Chondrocyte (in vitro differentiated cells): ENCODE data around the gene VAMP2. TPM values are rescaled to one million over a fixed set of nuclear protein-coding genes. Genes with fewer than 3 reads are reported as not detected.

ENCODE experiments used
- DNase-seq: peaks from one replicate; pipeline ENCODE4 v3.0.0; 2021; ENCODE audit warnings: mixed read lengths, low spot score
- H3K27ac Mint-ChIP-seq: one replicate; pipeline ENCODE4 v1.8.0; 2021; ENCODE audit warnings: mild to moderate bottlenecking, moderate library complexity, mixed read lengths; ENCODE audit not compliant: unreplicated experiment
- H3K27me3 Mint-ChIP-seq: 2 replicates; pipeline ENCODE4 v1.8.0; 2021; ENCODE audit warnings: low read depth, mixed read lengths
- H3K36me3 Mint-ChIP-seq: 2 replicates; pipeline ENCODE4 v1.8.0; 2021; ENCODE audit warnings: low read depth, mixed read lengths
- H3K4me1 Mint-ChIP-seq: 2 replicates; pipeline ENCODE4 v1.8.0; 2021; ENCODE audit warnings: low read depth, mild to moderate bottlenecking, mixed read lengths
- H3K4me3 Mint-ChIP-seq: one replicate; pipeline ENCODE4 v1.8.0; 2021; ENCODE audit warnings: mild to moderate bottlenecking, moderate library complexity, mixed read lengths; ENCODE audit not compliant: unreplicated experiment
- H3K9me3 Mint-ChIP-seq: 2 replicates; pipeline ENCODE4 v1.8.0; 2021; ENCODE audit warnings: low read depth, mixed read lengths
- total RNA-seq: library from RNA; stranded (reverse); gene quantifications from 3 replicates; pipeline ENCODE4 v1.2.1, GENCODE V29; 2021
- TF ChIP-seq, protein P1 (sequence below): fragments of 200-600 bp; sonication (generic); IDR thresholded peaks from 2 replicates; pipeline ENCODE4 v1.5.0; 2021; ENCODE audit warnings: antibody characterized with exemption, mild to moderate bottlenecking, moderate library complexity

The VAMP2 gene
- total RNA-seq, 1 donor from 2014 or later, result 45.4 TPM

DNA sequence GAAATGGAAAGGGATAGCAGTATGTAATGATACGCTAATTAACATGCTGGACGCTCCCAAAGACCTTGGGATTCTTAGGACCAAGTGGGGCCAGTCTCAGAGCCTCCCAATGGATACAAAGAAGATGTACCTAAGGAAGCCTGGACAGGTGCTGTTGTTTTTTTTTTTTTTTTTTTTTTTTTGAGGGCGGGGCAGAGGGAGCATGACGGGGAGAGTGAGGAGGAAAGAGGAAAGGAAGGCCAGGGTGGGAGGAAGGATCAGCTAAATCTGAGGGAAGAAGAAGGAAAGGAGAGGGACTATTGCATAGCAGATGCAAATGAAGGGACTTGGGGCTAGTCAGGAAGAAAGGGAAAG is 2.5 kb downstream of the VAMP2 start:
- TF ChIP-seq, protein P1, sequence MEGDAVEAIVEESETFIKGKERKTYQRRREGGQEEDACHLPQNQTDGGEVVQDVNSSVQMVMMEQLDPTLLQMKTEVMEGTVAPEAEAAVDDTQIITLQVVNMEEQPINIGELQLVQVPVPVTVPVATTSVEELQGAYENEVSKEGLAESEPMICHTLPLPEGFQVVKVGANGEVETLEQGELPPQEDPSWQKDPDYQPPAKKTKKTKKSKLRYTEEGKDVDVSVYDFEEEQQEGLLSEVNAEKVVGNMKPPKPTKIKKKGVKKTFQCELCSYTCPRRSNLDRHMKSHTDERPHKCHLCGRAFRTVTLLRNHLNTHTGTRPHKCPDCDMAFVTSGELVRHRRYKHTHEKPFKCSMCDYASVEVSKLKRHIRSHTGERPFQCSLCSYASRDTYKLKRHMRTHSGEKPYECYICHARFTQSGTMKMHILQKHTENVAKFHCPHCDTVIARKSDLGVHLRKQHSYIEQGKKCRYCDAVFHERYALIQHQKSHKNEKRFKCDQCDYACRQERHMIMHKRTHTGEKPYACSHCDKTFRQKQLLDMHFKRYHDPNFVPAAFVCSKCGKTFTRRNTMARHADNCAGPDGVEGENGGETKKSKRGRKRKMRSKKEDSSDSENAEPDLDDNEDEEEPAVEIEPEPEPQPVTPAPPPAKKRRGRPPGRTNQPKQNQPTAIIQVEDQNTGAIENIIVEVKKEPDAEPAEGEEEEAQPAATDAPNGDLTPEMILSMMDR, result no peak
- DNase-seq, result no peak
- peak overlapping the region; percentile 93 for H3K27ac Mint-ChIP-seq
- H3K4me1 Mint-ChIP-seq, result peaks cover 46% of the 10 kb centered on the region
- H3K9me3 Mint-ChIP-seq, result no peaks in the 10 kb centered on the region
- no peaks in the 10 kb centered on the region for H3K27me3 Mint-ChIP-seq
- H3K4me3 Mint-ChIP-seq, result no peak overlapping the region
- H3K36me3 Mint-ChIP-seq, result peaks cover 2% of the 10 kb centered on the region

DNA sequence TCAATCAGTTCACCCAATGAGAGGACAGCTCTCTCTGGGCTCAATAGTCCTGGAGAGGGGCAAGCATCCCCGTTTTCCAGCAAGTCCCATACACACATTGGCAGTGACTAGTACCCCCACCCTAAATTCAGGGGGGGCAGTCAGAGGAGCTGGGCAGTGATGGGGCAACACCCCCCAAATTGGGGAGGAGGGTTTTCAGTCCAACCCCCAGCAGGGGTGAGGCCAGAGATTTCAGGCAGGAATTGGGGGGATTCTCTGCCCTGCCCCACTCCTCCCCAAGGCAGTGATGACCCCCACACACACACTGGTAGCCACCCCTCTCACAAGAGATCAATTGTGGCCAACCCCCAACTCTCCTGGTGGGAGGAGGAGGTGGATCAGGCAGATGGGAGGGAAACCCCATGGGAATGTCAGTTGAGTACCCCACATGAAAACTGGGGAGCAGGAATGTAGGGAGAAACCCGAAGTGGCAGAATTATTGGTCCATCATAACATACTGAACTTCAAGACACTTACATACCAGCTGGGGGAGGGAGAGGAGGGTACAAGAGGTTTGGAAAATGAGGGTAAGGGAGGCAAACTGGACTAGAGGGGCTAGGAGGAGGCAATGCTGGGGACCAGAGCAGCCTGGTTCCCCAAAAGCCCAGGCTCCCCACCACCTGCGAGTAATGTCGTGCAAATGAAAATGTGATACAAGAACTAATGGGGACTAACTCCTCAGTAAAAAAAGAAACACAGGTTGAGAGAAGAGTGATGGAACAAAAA is 3.1 kb downstream of the VAMP2 start:
- Mint-ChIP-seq H3K9me3 (no peaks in the 10 kb centered on the region), H3K4me3 (no peak overlapping the region), H3K27ac (peak overlapping the region; percentile 93)

DNA sequence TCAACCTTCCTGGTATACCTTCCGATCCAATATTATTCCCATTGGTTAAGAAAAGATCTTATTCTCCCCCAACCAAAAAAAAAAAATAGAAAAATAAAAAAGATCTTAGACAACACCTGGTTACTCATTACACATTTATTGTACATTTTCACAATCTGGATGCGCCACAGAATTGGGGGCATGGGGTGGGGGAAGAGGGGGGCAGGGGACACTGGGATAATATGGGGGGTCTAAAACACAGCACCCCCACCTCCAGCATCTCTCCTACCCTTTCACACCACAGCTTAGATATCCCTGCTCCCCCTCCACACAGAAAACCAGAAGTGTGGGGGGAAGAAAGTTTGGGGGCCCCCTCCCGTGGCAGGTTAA is 3.7 kb downstream of the VAMP2 start:
- H3K27ac Mint-ChIP-seq, result peak overlapping the region; percentile 86
- peaks cover 37% of the 10 kb centered on the region for H3K4me1 Mint-ChIP-seq
- H3K9me3 Mint-ChIP-seq, result no peaks in the 10 kb centered on the region
- DNase-seq, result no peak
- peaks cover 2% of the 10 kb centered on the region for H3K36me3 Mint-ChIP-seq
- H3K4me3 Mint-ChIP-seq, result no peak overlapping the region
- H3K27me3 Mint-ChIP-seq, result no peaks in the 10 kb centered on the region
- TF ChIP-seq, protein P1, result peak; percentile 42

More for the DNA sequence above, 3.1 kb downstream of the VAMP2 start:
- H3K27me3 Mint-ChIP-seq, result no peaks in the 10 kb centered on the region
- peaks cover 41% of the 10 kb centered on the region for H3K4me1 Mint-ChIP-seq
- TF ChIP-seq, protein P1, result no peak
- DNase-seq, result no peak
- peaks cover 2% of the 10 kb centered on the region for H3K36me3 Mint-ChIP-seq

DNA sequence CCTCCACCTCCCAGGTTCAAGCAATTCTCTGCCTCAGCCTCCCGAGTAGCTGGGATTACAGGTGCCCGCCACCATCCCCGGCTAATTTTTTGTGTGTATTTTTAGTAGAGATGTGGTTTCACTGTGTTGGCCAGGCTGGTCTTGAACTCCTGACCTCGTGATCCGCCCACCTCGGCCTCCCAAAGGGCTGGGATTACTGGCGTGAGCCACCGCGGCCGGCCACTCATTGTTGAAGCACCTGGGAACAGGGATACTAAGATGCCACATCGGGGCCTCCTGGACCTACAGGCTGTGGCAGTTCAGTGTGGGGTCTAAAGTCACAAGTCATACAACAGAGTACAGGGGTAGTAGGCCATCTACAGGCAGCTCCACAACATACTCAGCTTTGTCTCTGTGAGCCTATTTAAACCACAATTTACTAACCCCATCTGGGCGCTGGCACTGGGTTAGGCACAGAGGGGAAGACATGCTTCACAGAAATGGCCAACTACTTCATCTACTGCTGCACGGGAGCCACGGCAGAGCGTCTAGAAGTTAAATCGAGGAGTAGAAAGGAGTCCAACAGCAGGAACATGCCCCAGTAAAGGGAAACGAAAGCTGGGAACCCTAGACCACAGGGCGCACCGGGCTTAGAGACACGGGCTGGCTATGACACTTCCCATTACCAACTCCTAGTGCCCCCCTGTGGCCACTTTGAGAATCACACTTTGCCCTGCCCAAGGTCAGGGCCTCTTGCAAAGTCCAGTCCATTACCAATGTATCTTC is 4.3 kb downstream of the VAMP2 start:
- Mint-ChIP-seq H3K27me3 (no peaks in the 10 kb centered on the region), H3K36me3 (peaks cover 4% of the 10 kb centered on the region), H3K27ac (peak overlapping the region; percentile 86), H3K4me3 (no peak overlapping the region), H3K4me1 (peaks cover 37% of the 10 kb centered on the region), H3K9me3 (no peaks in the 10 kb centered on the region)
- TF ChIP-seq, protein P1, result peak; percentile 90
- no peak for DNase-seq

DNA sequence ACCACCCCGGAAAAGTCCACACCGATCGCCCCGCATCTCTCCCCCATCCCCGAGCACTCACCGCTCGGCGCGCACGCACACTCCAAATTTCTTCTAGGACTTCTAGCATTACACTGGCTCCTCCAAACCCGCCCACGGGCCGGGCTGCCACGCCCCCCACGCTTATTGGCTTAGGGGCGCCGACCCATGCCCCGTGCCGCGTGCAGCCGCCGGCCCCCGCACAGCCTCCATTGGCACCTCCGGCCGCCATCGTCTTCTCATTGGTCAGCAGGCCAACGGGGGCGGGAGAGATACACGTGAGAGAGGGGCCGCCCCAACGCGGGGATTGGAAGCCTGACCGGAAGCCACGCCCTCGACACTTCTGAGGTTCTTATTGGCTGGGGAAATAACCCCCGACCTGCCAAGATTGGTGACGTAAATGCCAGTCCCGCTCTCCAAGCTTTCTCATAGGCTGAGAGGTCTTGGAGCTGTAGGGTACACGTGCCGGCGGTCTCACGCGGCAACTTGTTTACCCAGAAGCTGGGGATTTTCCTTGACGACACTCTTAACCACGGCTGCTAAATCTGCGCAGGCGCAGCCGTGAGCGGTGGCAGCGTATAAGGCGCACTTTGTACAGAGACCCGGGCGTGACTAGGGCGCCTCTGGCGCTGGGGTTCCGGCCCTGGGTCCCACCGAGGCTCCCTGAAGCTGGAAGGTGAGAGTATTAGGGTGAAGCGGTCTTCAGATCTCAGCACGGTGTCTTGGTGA is 6.3 kb downstream of the VAMP2 start:
- Mint-ChIP-seq H3K4me1 (peaks cover 41% of the 10 kb centered on the region), H3K27ac (no peak overlapping the region), H3K27me3 (no peaks in the 10 kb centered on the region), H3K36me3 (peaks cover 4% of the 10 kb centered on the region), H3K9me3 (no peaks in the 10 kb centered on the region), H3K4me3 (no peak overlapping the region)
- TF ChIP-seq, protein P1, result peak; percentile 34
- DNase-seq, result peak; percentile 100
